Measurements from ENCODE around the gene PLEKHH2.

DNA sequence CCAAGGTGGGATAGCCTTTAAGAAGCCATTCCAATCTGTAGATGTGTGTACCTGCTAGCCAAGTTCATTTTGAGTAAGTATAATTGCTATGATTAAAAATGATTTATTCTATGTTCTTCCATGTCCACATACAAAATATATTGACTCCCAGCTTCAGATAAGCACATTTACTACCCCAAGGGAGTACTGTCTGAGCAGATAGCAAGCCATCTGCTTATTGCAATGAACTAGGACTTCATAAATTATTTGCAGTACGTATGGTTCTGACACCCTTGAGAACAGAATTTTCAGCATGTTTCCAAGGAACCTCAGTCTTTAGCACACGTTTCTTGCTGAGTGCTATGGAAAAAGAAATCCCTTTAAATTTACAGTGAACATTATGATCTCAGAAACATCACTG is 173.4 kb downstream of the PLEKHH2 start:
- TF ChIP-seq POLR2AphosphoS5 (IDR thresholded peaks at IDR 0.05) = no peak
- TF ChIP-seq, protein P1, sequence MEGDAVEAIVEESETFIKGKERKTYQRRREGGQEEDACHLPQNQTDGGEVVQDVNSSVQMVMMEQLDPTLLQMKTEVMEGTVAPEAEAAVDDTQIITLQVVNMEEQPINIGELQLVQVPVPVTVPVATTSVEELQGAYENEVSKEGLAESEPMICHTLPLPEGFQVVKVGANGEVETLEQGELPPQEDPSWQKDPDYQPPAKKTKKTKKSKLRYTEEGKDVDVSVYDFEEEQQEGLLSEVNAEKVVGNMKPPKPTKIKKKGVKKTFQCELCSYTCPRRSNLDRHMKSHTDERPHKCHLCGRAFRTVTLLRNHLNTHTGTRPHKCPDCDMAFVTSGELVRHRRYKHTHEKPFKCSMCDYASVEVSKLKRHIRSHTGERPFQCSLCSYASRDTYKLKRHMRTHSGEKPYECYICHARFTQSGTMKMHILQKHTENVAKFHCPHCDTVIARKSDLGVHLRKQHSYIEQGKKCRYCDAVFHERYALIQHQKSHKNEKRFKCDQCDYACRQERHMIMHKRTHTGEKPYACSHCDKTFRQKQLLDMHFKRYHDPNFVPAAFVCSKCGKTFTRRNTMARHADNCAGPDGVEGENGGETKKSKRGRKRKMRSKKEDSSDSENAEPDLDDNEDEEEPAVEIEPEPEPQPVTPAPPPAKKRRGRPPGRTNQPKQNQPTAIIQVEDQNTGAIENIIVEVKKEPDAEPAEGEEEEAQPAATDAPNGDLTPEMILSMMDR (IDR thresholded peaks at IDR 0.05) = no peak
- no peak for TF ChIP-seq POLR2A (IDR thresholded peaks at IDR 0.05)
- TF ChIP-seq EP300 (IDR thresholded peaks at IDR 0.05) = no peak

All from gastroesophageal sphincter (tissue), 3 donors.